GM18951 (cell line): ENCODE data around the gene PATJ.
"Not testable (repeated sequence)": the region's sequence is repeated elsewhere in the genome, so short reads cannot be mapped to it uniquely, and the experiment has no call there.

Experiments used
- POLR2A ChIP-seq: IDR thresholded peaks from 4 replicates; pipeline ENCODE4 v1.6.1; 2011; ENCODE audit warnings: mild to moderate bottlenecking; ENCODE audit not compliant: insufficient read length, insufficient read depth; ENCODE audit errors: extremely low read depth
- in situ Hi-C: fragments of 300-500 bp; cut with MboI; formaldehyde crosslinking; loops from one replicate; pipeline ENCODE4 v1.12.0; 2022; ENCODE audit warnings: low sequenced_read_pairs, mixed read lengths, inconsistent platforms; ENCODE audit not compliant: unreplicated experiment

PATJ gene

GRCh38 chr1:61770131-61770530, 27.9 kb downstream of the PATJ start:
- TF ChIP-seq POLR2A: no peak
- in situ Hi-C loops: no loop called here

GRCh38 chr1:61776091-61776490, 33.8 kb downstream of the PATJ start:
- in situ Hi-C loops: no loop called here
- no peak for TF ChIP-seq POLR2A

- in situ Hi-C loops: no loop called here
These were observed 37.0 kb downstream of the PATJ start for GRCh38 chr1:61779231-61779630.

GRCh38 chr1:61781151-61781550, 38.9 kb downstream of the PATJ start:
- no peak for TF ChIP-seq POLR2A
- in situ Hi-C loops: no loop called here

More at GRCh38 chr1:61779231-61779630, 37.0 kb downstream of the PATJ start:
- TF ChIP-seq POLR2A: no peak

- in situ Hi-C loops: no loop called here
- no peak for TF ChIP-seq POLR2A
These were observed 40.5 kb downstream of the PATJ start for GRCh38 chr1:61782771-61783170.

GRCh38 chr1:61784726-61785125, 42.4 kb downstream of the PATJ start:
- no peak for TF ChIP-seq POLR2A
- in situ Hi-C loops: no loop called here

- in situ Hi-C loops: no loop called here
- no peak for TF ChIP-seq POLR2A
These were observed 48.6 kb downstream of the PATJ start for GRCh38 chr1:61790837-61791236.

GRCh38 chr1:61797045-61797755, 54.9 kb downstream of the PATJ start:
- in situ Hi-C loops: no loop called here
- no peak for TF ChIP-seq POLR2A

- in situ Hi-C loops: not testable (repeated sequence)
These were observed 58.8 kb downstream of the PATJ start for GRCh38 chr1:61801047-61801446.

GRCh38 chr1:61807606-61808140, 65.4 kb downstream of the PATJ start:
- no peak for TF ChIP-seq POLR2A
- in situ Hi-C loops: no loop called here

GRCh38 chr1:61808321-61808720, 66.0 kb downstream of the PATJ start:
- no peak for TF ChIP-seq POLR2A
- in situ Hi-C loops: no loop called here

- in situ Hi-C loops: no loop called here
- TF ChIP-seq POLR2A: no peak
These were observed 66.7 kb downstream of the PATJ start for GRCh38 chr1:61808968-61809367.

GRCh38 chr1:61812916-61813315, 70.6 kb downstream of the PATJ start:
- in situ Hi-C loops: no loop called here
- no peak for TF ChIP-seq POLR2A

GRCh38 chr1:61816191-61816590, 73.9 kb downstream of the PATJ start:
- in situ Hi-C loops: no loop called here
- no peak for TF ChIP-seq POLR2A
